Neural cell (in vitro differentiated cells): ENCODE results near the gene HOXC12. TPM values are rescaled to one million over a fixed set of nuclear protein-coding genes. Genes with fewer than 3 reads are reported as not detected.

Source experiments
- H2AFZ ChIP-seq: fragments of 200-600, 300-800 bp; sonication (generic), shearing (Covaris generic); 2 replicates; pipeline ENCODE4 v1.6.0; 2014; ENCODE audit warnings: low read depth, mild to moderate bottlenecking, antibody characterized with exemption, low read length, moderate library complexity
- H3F3A ChIP-seq: fragments of 200-600 bp; shearing (Covaris generic); 2 replicates; pipeline ENCODE4 v1.6.1; 2016; ENCODE audit warnings: mild to moderate bottlenecking, moderate library complexity, mixed read lengths, antibody characterized with exemption, low read length; ENCODE audit not compliant: insufficient read depth, poor library complexity, severe bottlenecking
- H3K27ac ChIP-seq: fragments of 200-600, 300-800 bp; sonication (generic), shearing (Covaris generic); 2 replicates; pipeline ENCODE4 v1.5.1; 2014; ENCODE audit warnings: mild to moderate bottlenecking, low read length, moderate library complexity
- H3K27me3 ChIP-seq: fragments of 300-800, 200-600 bp; sonication (generic), shearing (Covaris generic); 2 replicates; pipeline ENCODE4 v1.6.0; 2014; ENCODE audit warnings: mild to moderate bottlenecking, low read depth, low read length, moderate library complexity; ENCODE audit not compliant: insufficient read depth
- H3K36me3 ChIP-seq: fragments of 300-800, 200-600 bp; sonication (generic), shearing (Covaris generic); 2 replicates; pipeline ENCODE4 v1.5.1; 2014; ENCODE audit warnings: mild to moderate bottlenecking, antibody characterized with exemption, low read length, moderate library complexity; ENCODE audit not compliant: insufficient read depth
- H3K4me2 ChIP-seq: fragments of 300-800, 200-600 bp; sonication (generic), shearing (Covaris generic); 2 replicates; pipeline ENCODE4 v1.6.0; 2014; ENCODE audit warnings: mild to moderate bottlenecking, low read length
- H3K4me3 ChIP-seq: fragments of 300-800, 200-600 bp; sonication (generic), shearing (Covaris generic); 2 replicates; pipeline ENCODE4 v1.5.1; 2014; ENCODE audit warnings: mild to moderate bottlenecking, low read length, moderate library complexity
- H3K79me2 ChIP-seq: fragments of 200-600 bp; shearing (Covaris generic); replicated peaks from 2 replicates; pipeline ENCODE4 v1.6.0; 2014; ENCODE audit warnings: mild to moderate bottlenecking, low read length, moderate library complexity; ENCODE audit not compliant: insufficient read depth
- H3K9ac ChIP-seq: fragments of 300-800, 200-600 bp; sonication (generic), shearing (Covaris generic); 2 replicates; pipeline ENCODE4 v1.6.1; 2016; ENCODE audit warnings: mild to moderate bottlenecking, low read length, mixed read lengths
- H3K9me2 ChIP-seq: fragments of 200-600 bp; shearing (Covaris generic); 2 replicates; pipeline ENCODE4 v1.6.1; 2016; ENCODE audit warnings: mild to moderate bottlenecking, low read length, mixed read lengths; ENCODE audit not compliant: insufficient read depth
- H3K9me3 ChIP-seq: fragments of 200-600, 300-800 bp; sonication (generic), shearing (Covaris generic); 2 replicates; pipeline ENCODE4 v1.6.1; 2016; ENCODE audit warnings: mild to moderate bottlenecking, mixed run types, low read length, moderate library complexity, mixed read lengths
- H4K20me1 ChIP-seq: fragments of 200-600 bp; shearing (Covaris generic); 2 replicates; pipeline ENCODE4 v1.6.1; 2016; ENCODE audit warnings: mild to moderate bottlenecking, mixed run types; ENCODE audit not compliant: insufficient read depth
- CTCF ChIP-seq: fragments of 450-650 bp; IDR thresholded peaks from 2 replicates; pipeline ENCODE4 v1.5.1; 2014; ENCODE audit warnings: antibody characterized with exemption, mild to moderate bottlenecking, moderate library complexity; ENCODE audit not compliant: poor library complexity, severe bottlenecking
- EP300 ChIP-seq: fragments of 450-650 bp; conservative IDR thresholded peaks from 2 replicates; pipeline ENCODE4 v1.6.1; 2014; ENCODE audit warnings: antibody characterized with exemption, mild to moderate bottlenecking, moderate library complexity; ENCODE audit not compliant: poor library complexity, severe bottlenecking
- EZH2 ChIP-seq: fragments of 200-600, 300-800 bp; shearing (Covaris generic), sonication (generic); IDR thresholded peaks from 2 replicates; pipeline ENCODE4 v1.6.1; 2014; ENCODE audit warnings: antibody characterized with exemption, low read length, borderline replicate concordance, mild to moderate bottlenecking; ENCODE audit not compliant: insufficient read depth, poor library complexity, severe bottlenecking
- MXI1 ChIP-seq: fragments of 450-650 bp; conservative IDR thresholded peaks from 2 replicates; pipeline ENCODE4 v1.6.1; 2014; ENCODE audit warnings: antibody characterized with exemption, mild to moderate bottlenecking; ENCODE audit not compliant: poor library complexity, severe bottlenecking
- POLR2AphosphoS5 ChIP-seq: IDR thresholded peaks from 2 replicates; pipeline ENCODE4 v1.6.1; 2012
- RAD21 ChIP-seq: fragments of 450-650 bp; conservative IDR thresholded peaks from 2 replicates; pipeline ENCODE4 v1.6.1; 2014; ENCODE audit warnings: antibody characterized with exemption, mild to moderate bottlenecking, moderate library complexity
- REST ChIP-seq: IDR thresholded peaks from 2 replicates; pipeline ENCODE4 v1.6.1; 2012; ENCODE audit warnings: borderline replicate concordance
- SMC3 ChIP-seq: fragments of 450-650 bp; conservative IDR thresholded peaks from 2 replicates; pipeline ENCODE4 v1.6.1; 2014; ENCODE audit warnings: antibody characterized with exemption, mild to moderate bottlenecking, moderate library complexity; ENCODE audit not compliant: poor library complexity
- TAF1 ChIP-seq: IDR thresholded peaks from 2 replicates; pipeline ENCODE4 v1.6.1; 2012; ENCODE audit warnings: low read depth
- polyA plus RNA-seq: library from polyadenylated mRNA; depleted of rRNA; stranded (reverse); fragments of >200 nt; gene quantifications from 2 replicates; pipeline ENCODE4 v1.2.3, GENCODE V29; 2014

The HOXC12 gene
- polyA plus RNA-seq, 1 donor from 2014 or later, result not detected

- Histone ChIP-seq H3K9ac (no peak overlapping the region), H3K4me2 (no peak overlapping the region), H3K4me3 (no peak overlapping the region), H3K79me2 (no peaks in the 10 kb centered on the region), H3K36me3 (no peaks in the 10 kb centered on the region), H3K27ac (no peak overlapping the region), H2AFZ (no peak overlapping the region), H3F3A (no peaks in the 10 kb centered on the region), H3K27me3 (peaks cover 100% of the 10 kb centered on the region), H4K20me1 (no peaks in the 10 kb centered on the region), H3K9me2 (no peaks in the 10 kb centered on the region), H3K9me3 (no peaks in the 10 kb centered on the region)
- TF ChIP-seq TAF1 (no peak), EP300 (no peak), EZH2 (no peak), MXI1 (no peak), POLR2AphosphoS5 (no peak)
Observed at GRCh38 chr12:53971129-53971528, 16.4 kb downstream of the HOXC12 start.

- Histone ChIP-seq H3K4me2 (no peak overlapping the region), H3K9ac (no peak overlapping the region), H3K9me3 (no peaks in the 10 kb centered on the region), H3F3A (no peaks in the 10 kb centered on the region), H2AFZ (no peak overlapping the region), H3K79me2 (no peaks in the 10 kb centered on the region), H4K20me1 (no peaks in the 10 kb centered on the region), H3K36me3 (no peaks in the 10 kb centered on the region), H3K9me2 (no peaks in the 10 kb centered on the region), H3K4me3 (no peak overlapping the region), H3K27ac (no peak overlapping the region), H3K27me3 (peaks cover 100% of the 10 kb centered on the region)
- TF ChIP-seq SMC3 (no peak), CTCF (no peak), MXI1 (no peak), EZH2 (no peak), REST (no peak), POLR2AphosphoS5 (no peak), TAF1 (no peak), EP300 (no peak), RAD21 (no peak)
Observed at GRCh38 chr12:53971686-53972085, 17.0 kb downstream of the HOXC12 start.
